Transverse colon (tissue), 4 donors: Measurements from ENCODE around the gene L3MBTL4. TPM values are rescaled to one million over a fixed set of nuclear protein-coding genes. Genes with fewer than 3 reads are reported as not detected.

Experiments used
- DNase-seq: peaks from one replicate; pipeline ENCODE4 v3.0.0-alpha.2; 2019
- H3K27ac ChIP-seq, 4 donors: fragments of 200-600 bp; sonication (generic); 2 replicates each; pipeline ENCODE4 v1.5.1; 2016 to 2018; ENCODE audit warnings: inconsistent platforms in 4 of 4
- H3K27me3 ChIP-seq: fragments of 200-600 bp; sonication (generic); 2 replicates; pipeline ENCODE4 v1.5.1; 2017; ENCODE audit warnings: inconsistent platforms
- H3K36me3 ChIP-seq, 4 donors: fragments of 200-600 bp; sonication (generic); 2 replicates each; pipeline ENCODE4 v1.5.1; 2017 to 2019; ENCODE audit warnings: inconsistent platforms in 4 of 4
- H3K4me1 ChIP-seq, 4 donors: fragments of 200-600 bp; sonication (generic); 2 replicates each; pipeline ENCODE4 v1.5.1; 2017 to 2020; ENCODE audit warnings: inconsistent platforms in 4 of 4
- H3K4me3 ChIP-seq, 4 donors: fragments of 200-600 bp; sonication (generic); 1 replicate in 1 of 4; 2 replicates in 3 of 4; pipeline versions ENCODE4 v1.5.1 to v1.6.1; 2017 to 2019; ENCODE audit warnings: inconsistent platforms in 4 of 4
- H3K9me3 ChIP-seq, 2 donors: fragments of 200-600 bp; sonication (generic); 2 replicates each; pipeline ENCODE4 v1.5.1; 2017 to 2019; ENCODE audit warnings: inconsistent platforms in 2 of 2
- CTCF ChIP-seq, 5 experiments: fragments of 200-600 bp in 3 of 5; fragments of 450-650 bp in 2 of 5; sonication (generic) in 3 of 5; IDR thresholded peaks; 1 replicate in 2 of 5; 2 replicates in 3 of 5; pipeline ENCODE4 v1.5.1; 2016 to 2017; ENCODE audit warnings: antibody characterized with exemption in 5 of 5, inconsistent platforms in 3 of 5, mild to moderate bottlenecking in 2 of 5, moderate library complexity in 1 of 5
- EP300 ChIP-seq: sonication (generic); formaldehyde crosslinking; IDR thresholded peaks from one replicate; pipeline ENCODE4 v1.6.1; 2017; ENCODE audit warnings: antibody characterized with exemption, low read depth
- POLR2A ChIP-seq: fragments of 450-650 bp; IDR thresholded peaks from one replicate; pipeline ENCODE4 v1.6.1; 2016; ENCODE audit warnings: antibody characterized with exemption, mild to moderate bottlenecking, moderate library complexity
- POLR2AphosphoS5 ChIP-seq, 3 donors: sonication (generic); formaldehyde crosslinking; IDR thresholded peaks; one replicate each; pipeline ENCODE4 v1.6.1; 2016; ENCODE audit warnings: antibody characterized with exemption in 3 of 3
- WGBS, 2 donors: methylation state at CpG; one replicate each; pipeline ENCODE4 v1.1.5; 2018; ENCODE audit warnings: low coverage in 1 of 2; 5-methylcytosine and 5-hydroxymethylcytosine counted together
- in situ Hi-C, 4 donors: fragments of 200-750 bp; cut with MboI; loops; one replicate each; pipeline versions ENCODE4 v1.15.0 to v1.15.1; 2017; ENCODE audit warnings: low sequenced_read_pairs in 3 of 4, low pct_ligation_motif_present in 1 of 4, low pct_unique_long_range_greater_than_20kb in 1 of 4
- intact Hi-C: fragments of 100-400 bp; cut with DNase I; formaldehyde crosslinking; loops from one replicate; pipeline ENCODE4 v1.15.1; 2023; ENCODE audit warnings: low total_unique reads
- total RNA-seq, 4 donors: library from RNA; depleted of rRNA; stranded (reverse); fragments of >200 nt; gene quantifications; one replicate each; pipeline ENCODE4 v1.1.0, GENCODE V29; 2016

Gene L3MBTL4
- total RNA-seq, 4 donors from 2014 or later, result 0.20 to 4.9 (median 2.9) TPM

- in situ Hi-C loops (no loop called here), intact Hi-C loops (no loop called here)
- no peak for DNase-seq
- Histone ChIP-seq H3K27me3 (no peaks in the 10 kb centered on the region), H3K9me3 (no peaks in the 10 kb centered on the region), H3K4me3 (no peak overlapping the region), H3K36me3 (no peaks in the 10 kb centered on the region), H3K4me1 (peaks cover 0 to 12% (median 1%) of the 10 kb centered on the region in 4 donors), H3K27ac (no peak overlapping the region)
- TF ChIP-seq CTCF (IDR thresholded peaks at IDR 0.05) (no peak), EP300 (no peak), POLR2A (no peak), POLR2AphosphoS5 (IDR thresholded peaks at IDR 0.05) (no peak)
- WGBS, 2 donors, result 75 to 85% methylated on average over 6 to 8 of the region's 8 CpGs
These were observed 44.3 kb downstream of the L3MBTL4 start for GRCh38 chr18:6370410-6370809.

DNA sequence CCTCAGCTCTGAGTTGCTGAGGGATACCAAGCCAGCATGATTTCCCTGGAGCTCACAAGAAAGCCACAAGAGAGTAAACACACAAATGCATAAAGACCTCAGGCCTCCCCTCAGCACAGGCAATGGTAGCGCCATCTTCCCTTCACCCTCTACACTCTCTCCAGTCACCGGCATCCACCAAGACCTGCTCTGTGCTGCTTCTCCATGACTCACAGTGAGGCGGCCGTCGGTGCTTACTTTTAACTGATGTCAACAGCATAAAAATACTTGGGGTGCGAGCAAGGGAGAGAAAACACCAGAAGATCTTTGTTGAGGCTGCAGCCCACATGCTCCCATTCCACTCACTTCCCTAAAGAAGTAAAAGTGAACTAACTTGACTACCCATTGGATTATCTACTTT lies 46.7 kb downstream of the L3MBTL4 start:
- Histone ChIP-seq H3K4me1 (peaks cover 0 to 12% (median 1%) of the 10 kb centered on the region in 4 donors), H3K4me3 (no peak overlapping the region), H3K27me3 (no peaks in the 10 kb centered on the region), H3K27ac (no peak overlapping the region), H3K9me3 (no peaks in the 10 kb centered on the region), H3K36me3 (no peaks in the 10 kb centered on the region)
- no peak for DNase-seq
- TF ChIP-seq CTCF (IDR thresholded peaks at IDR 0.05), result no peak
- no peak for TF ChIP-seq POLR2AphosphoS5 (IDR thresholded peaks at IDR 0.05)
- no peak for TF ChIP-seq EP300
- no peak for TF ChIP-seq POLR2A
- WGBS, 2 donors, result 92% methylated on average over 6 of the region's 6 CpGs; no CpG with 5 or more reads in 1 of the 2 donors
- intact Hi-C loops, result no loop called here
- in situ Hi-C loops, result no loop called here

- no peak for DNase-seq
- Histone ChIP-seq H3K9me3 (no peaks in the 10 kb centered on the region), H3K27ac (no peak overlapping the region), H3K27me3 (no peaks in the 10 kb centered on the region), H3K4me3 (no peak overlapping the region), H3K4me1 (peaks cover 0 to 12% (median 1%) of the 10 kb centered on the region in 4 donors), H3K36me3 (no peaks in the 10 kb centered on the region)
- 85 to 90% methylated on average over 2 to 3 of the region's 3 CpGs for WGBS, 2 donors
- intact Hi-C loops, result no loop called here
- in situ Hi-C loops, result no loop called here
- TF ChIP-seq POLR2A (no peak), POLR2AphosphoS5 (IDR thresholded peaks at IDR 0.05) (no peak), CTCF (IDR thresholded peaks at IDR 0.05) (no peak), EP300 (no peak)
These were observed 47.5 kb downstream of the L3MBTL4 start for GRCh38 chr18:6367208-6367607.

DNA sequence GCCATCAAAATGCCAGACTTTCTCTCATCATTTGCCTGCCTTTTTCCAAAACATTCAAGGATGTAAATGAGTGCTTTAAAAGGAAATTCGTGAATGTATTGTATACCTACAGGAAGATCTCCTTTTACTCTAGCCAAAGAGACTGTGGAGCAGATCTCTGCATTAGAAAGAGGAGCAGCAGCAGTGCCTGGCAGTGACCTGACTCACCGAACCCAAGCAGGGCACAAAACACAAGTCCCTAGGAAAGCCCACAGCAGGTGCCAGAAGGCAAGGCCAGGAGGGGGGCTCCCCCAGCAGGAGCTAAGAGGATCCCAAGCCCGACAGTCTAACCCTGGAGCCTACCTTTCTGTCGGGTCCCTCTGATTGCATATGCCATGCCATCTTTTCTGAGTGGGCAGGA lies 47.9 kb downstream of the L3MBTL4 start:
- Histone ChIP-seq H3K36me3 (no peaks in the 10 kb centered on the region), H3K27me3 (no peaks in the 10 kb centered on the region), H3K27ac (no peak overlapping the region), H3K4me1 (peaks cover 0 to 12% (median 1%) of the 10 kb centered on the region in 4 donors), H3K4me3 (no peak overlapping the region), H3K9me3 (no peaks in the 10 kb centered on the region)
- in situ Hi-C loops (no loop called here), intact Hi-C loops (no loop called here)
- TF ChIP-seq EP300, result no peak
- WGBS, 2 donors, result 68 to 75% methylated on average over 3 to 4 of the region's 4 CpGs
- DNase-seq, result no peak

GRCh38 chr18:6365385-6365784 lies 49.3 kb downstream of the L3MBTL4 start:
- in situ Hi-C loops (no loop called here), intact Hi-C loops (no loop called here)
- no peak overlapping the region for H3K27ac ChIP-seq
- H3K36me3 ChIP-seq, result no peaks in the 10 kb centered on the region
- TF ChIP-seq CTCF (IDR thresholded peaks at IDR 0.05) (no peak), POLR2AphosphoS5 (IDR thresholded peaks at IDR 0.05) (no peak), POLR2A (no peak), EP300 (no peak)
- no peak overlapping the region for H3K4me3 ChIP-seq
- H3K9me3 ChIP-seq, result no peaks in the 10 kb centered on the region
- DNase-seq, result no peak
- no peaks in the 10 kb centered on the region for H3K27me3 ChIP-seq
- H3K4me1 ChIP-seq, result peaks cover 0 to 3% (median 1%) of the 10 kb centered on the region in 4 donors
